HepG2 (cell line): ENCODE data around the gene PNMA8C. TPM values are rescaled to one million over a fixed set of nuclear protein-coding genes. Genes with fewer than 3 reads are reported as not detected.
A peak's percentile ranks its signal among the peaks of the same experiment; 100 is the strongest.

Source experiments
- ADNP ChIP-seq: sonication (generic); formaldehyde crosslinking; IDR thresholded peaks from 2 replicates; pipeline ENCODE4 v1.4.0; 2020; ENCODE audit warnings: missing genetic modification reagents
- ATF5 ChIP-seq: sonication (generic); formaldehyde crosslinking; IDR thresholded peaks from 2 replicates; pipeline ENCODE4 v1.4.0; 2020; ENCODE audit warnings: mild to moderate bottlenecking, low read depth, missing genetic modification reagents
- BCLAF1 ChIP-seq: fragments of 450-650 bp; IDR thresholded peaks from 2 replicates; pipeline ENCODE4 v1.6.1; 2017; ENCODE audit warnings: mild to moderate bottlenecking
- FOXA1 ChIP-seq, 2 experiments: fragments of 450-650 bp in 1 of 2; sonication (generic) in 1 of 2; formaldehyde crosslinking in 1 of 2; IDR thresholded peaks; 2 replicates each; pipeline versions ENCODE4 v1.4.0 to v1.6.1; 2016 to 2020; ENCODE audit warnings: missing genetic modification reagents in 1 of 2
- HES4 ChIP-seq: sonication (generic); formaldehyde crosslinking; IDR thresholded peaks from 2 replicates; pipeline ENCODE4 v1.9.0; 2021; ENCODE audit warnings: mild to moderate bottlenecking, missing genetic modification reagents, borderline replicate concordance
- IRX3 ChIP-seq: sonication (generic); formaldehyde crosslinking; IDR thresholded peaks from 2 replicates; pipeline ENCODE4 v1.8.1; 2023; ENCODE audit warnings: mild to moderate bottlenecking, low read depth, missing genetic modification reagents, borderline replicate concordance
- KLF15 ChIP-seq: sonication (generic); formaldehyde crosslinking; IDR thresholded peaks from 2 replicates; pipeline ENCODE4 v1.8.1; 2023; ENCODE audit warnings: borderline replicate concordance, mild to moderate bottlenecking, inconsistent platforms, missing genetic modification reagents, mixed read lengths
- KLF6 ChIP-seq: IDR thresholded peaks from 2 replicates; pipeline ENCODE4 v1.8.0; 2016; ENCODE audit warnings: missing biosample characterization, missing genetic modification reagents
- MLXIP ChIP-seq: sonication (generic); formaldehyde crosslinking; IDR thresholded peaks from 2 replicates; pipeline ENCODE4 v1.9.0; 2021; ENCODE audit warnings: missing genetic modification reagents, borderline replicate concordance
- NR2F6 ChIP-seq, 2 experiments: IDR thresholded peaks; 2 replicates each; pipeline ENCODE4 v1.6.1; 2016; ENCODE audit warnings: antibody characterized with exemption in 1 of 2, mild to moderate bottlenecking in 1 of 2
- PAX8 ChIP-seq: sonication (generic); formaldehyde crosslinking; IDR thresholded peaks from 2 replicates; pipeline ENCODE4 v1.8.0; 2022; ENCODE audit warnings: mild to moderate bottlenecking, missing genetic modification reagents, borderline replicate concordance
- PHF5A ChIP-seq: IDR thresholded peaks from one replicate; pipeline ENCODE4 v1.6.1; 2018; ENCODE audit warnings: low read depth, missing genetic modification reagents; ENCODE audit not compliant: unreplicated experiment
- PRPF4 ChIP-seq: fragments of 200-400 bp; formaldehyde crosslinking; IDR thresholded peaks from 2 replicates; pipeline ENCODE4 v1.6.1; 2016; ENCODE audit warnings: low read length, low read depth; ENCODE audit not compliant: poor library complexity, severe bottlenecking
- RFX1 ChIP-seq: fragments of 450-650 bp; IDR thresholded peaks from 2 replicates; pipeline ENCODE4 v1.6.1; 2017
- RFX3 ChIP-seq: IDR thresholded peaks from 2 replicates; pipeline ENCODE4 v1.6.1; 2016; ENCODE audit warnings: missing biosample characterization, missing genetic modification reagents
- SMYD3 ChIP-seq: sonication (generic); formaldehyde crosslinking; IDR thresholded peaks from 2 replicates; pipeline ENCODE4 v1.8.1; 2023; ENCODE audit warnings: mild to moderate bottlenecking, missing genetic modification reagents
- ZNF10 ChIP-seq: sonication (generic); formaldehyde crosslinking; IDR thresholded peaks from 2 replicates; pipeline ENCODE4 v1.4.0; 2020; ENCODE audit warnings: mild to moderate bottlenecking, low read depth, missing genetic modification reagents, borderline replicate concordance
- ZNF160 ChIP-seq: sonication (generic); formaldehyde crosslinking; IDR thresholded peaks from 2 replicates; pipeline ENCODE4 v1.8.0; 2022; ENCODE audit warnings: mild to moderate bottlenecking, inconsistent platforms, missing genetic modification reagents
- ZNF235 ChIP-seq: sonication (generic); formaldehyde crosslinking; IDR thresholded peaks from 2 replicates; pipeline ENCODE4 v1.8.1; 2023; ENCODE audit warnings: mild to moderate bottlenecking, missing genetic modification reagents, borderline replicate concordance
- ZNF432 ChIP-seq: sonication (generic); formaldehyde crosslinking; IDR thresholded peaks from 2 replicates; pipeline ENCODE4 v1.5.0; 2020; ENCODE audit warnings: missing genetic modification reagents, mild to moderate bottlenecking, borderline replicate concordance
- ZNF451 ChIP-seq: sonication (generic); formaldehyde crosslinking; IDR thresholded peaks from 2 replicates; pipeline ENCODE4 v1.5.0; 2020; ENCODE audit warnings: mild to moderate bottlenecking, missing genetic modification reagents
- ZNF547 ChIP-seq: sonication (generic); formaldehyde crosslinking; IDR thresholded peaks from 2 replicates; pipeline ENCODE4 v1.5.1; 2020; ENCODE audit warnings: mild to moderate bottlenecking, missing genetic modification reagents
- ZNF629 ChIP-seq: sonication (generic); formaldehyde crosslinking; conservative IDR thresholded peaks from 2 replicates; pipeline ENCODE4 v1.5.0; 2020; ENCODE audit warnings: missing genetic modification reagents
- ZNF660 ChIP-seq: sonication (generic); formaldehyde crosslinking; IDR thresholded peaks from 2 replicates; pipeline ENCODE4 v1.5.1; 2020; ENCODE audit warnings: mild to moderate bottlenecking, low read depth, missing genetic modification reagents, borderline replicate concordance
- ZSCAN9 ChIP-seq: IDR thresholded peaks from 2 replicates; pipeline ENCODE4 v1.6.1; 2016; ENCODE audit warnings: borderline replicate concordance
- polyA plus RNA-seq, 8 experiments: library from polyadenylated mRNA; depleted of rRNA in 3 of 8; stranded (reverse) in 7 of 8; unstranded in 1 of 8; fragments of >200 nt; fragmentation: Illumina TruSeq in 4 of 8; extraction: Trizol in 4 of 8; gene quantifications; 2 replicates each; pipeline versions ENCODE4 v1.2.1 to v1.2.3, GENCODE V29; 2011 to 2016; ENCODE audit warnings: low read depth in 4 of 8, missing spikeins in 1 of 8, mixed read lengths in 1 of 8; ENCODE audit not compliant: insufficient read depth in 1 of 8
- total RNA-seq, 5 experiments: library from RNA; depleted of rRNA; stranded (reverse); fragments of >200 nt; fragmentation: Illumina TruSeq; extraction: Trizol; gene quantifications; 2 replicates each; pipeline ENCODE4 v1.2.3, GENCODE V29; 2016; ENCODE audit warnings: low read depth in 1 of 5

Gene PNMA8C
- total and polyA plus RNA-seq, 2 of the 13 experiments (the other 11 are each of a cell fraction or from before 2014, with no cell fraction given), result not detected

DNA sequence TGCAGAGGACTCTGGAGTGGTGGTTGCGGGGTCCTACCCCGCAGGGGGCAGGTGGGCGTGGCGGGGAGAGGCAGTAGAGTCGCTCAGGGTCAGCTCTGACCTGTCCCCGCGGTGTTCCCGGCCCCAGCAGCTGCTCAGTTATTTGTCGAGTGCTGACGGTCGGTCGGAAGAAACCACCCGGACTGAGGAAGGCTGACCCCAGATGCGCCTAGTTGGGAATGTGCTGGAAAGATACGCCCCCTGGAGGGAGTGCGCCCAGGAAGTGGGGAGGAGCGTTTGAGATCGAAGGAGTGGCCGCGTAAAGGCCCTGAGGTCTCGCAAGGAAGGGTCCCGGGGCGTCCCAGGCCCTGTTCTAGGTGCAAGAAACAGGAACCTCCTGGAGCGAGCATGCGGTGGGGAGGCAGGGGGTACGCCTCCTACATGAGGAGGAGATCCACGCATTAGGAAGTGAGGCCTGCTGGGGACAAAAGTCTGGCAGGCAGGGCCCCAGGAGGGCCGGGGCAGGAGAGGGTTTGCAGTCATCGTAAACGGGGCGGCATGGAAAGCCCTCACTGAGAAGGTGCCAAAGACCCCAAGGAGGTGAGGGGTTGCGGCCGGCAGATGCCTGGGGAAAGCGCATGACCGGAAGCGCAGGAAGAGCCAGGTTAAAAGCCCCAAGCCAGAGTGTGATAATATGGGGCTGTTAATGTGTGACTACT lies 24.5 kb downstream of the PNMA8C start (continued):
- TF ChIP-seq PRPF4 (no peak), ZNF235 (CRISPR knock-in tag) (0 out of 2 replicates have a peak, but pooled peaks have one; percentile 36), ZSCAN9 (no peak), ZNF547 (CRISPR knock-in tag) (no peak), ATF5 (peak; percentile 2; the same call in 1 of the 2 replicates), ZNF160 (CRISPR knock-in tag) (no peak), RFX3 (CRISPR knock-in tag) (no peak; the same call in 1 of the 2 replicates), NR2F6 (IDR thresholded peaks at IDR 0.05) (no peak), NR2F6 (CRISPR knock-in tag; IDR thresholded peaks at IDR 0.05) (peak; percentile 43; the same call in 1 of the 2 replicates), MLXIP (CRISPR knock-in tag) (no peak), PAX8 (CRISPR knock-in tag) (no peak), PHF5A (CRISPR knock-in tag) (no peak), ZNF629 (no peak), KLF15 (no peak), RFX1 (no peak), KLF6 (CRISPR knock-in tag) (peak; percentile 80; the same call in 1 of the 2 replicates), ZNF451 (no peak), BCLAF1 (no peak), ADNP (CRISPR knock-in tag) (no peak), SMYD3 (CRISPR knock-in tag) (peak; percentile 35; the same call in 1 of the 2 replicates), IRX3 (CRISPR knock-in tag) (no peak), ZNF432 (CRISPR knock-in tag) (no peak), FOXA1 (IDR thresholded peaks at IDR 0.05) (no peak), FOXA1 (CRISPR knock-in tag; IDR thresholded peaks at IDR 0.05) (no peak; the same call in 1 of the 2 replicates), ZNF660 (CRISPR knock-in tag) (no peak), ZNF10 (CRISPR knock-in tag) (no peak), HES4 (no peak)
